IPS DF 19.7 (cell line): Measurements from ENCODE around the gene TGFB1I1.
"Not testable (repeated sequence)": the region's sequence is repeated elsewhere in the genome, so short reads cannot be mapped to it uniquely, and the experiment has no call there.

Experiments
- DNase-seq: peaks from one replicate; pipeline ENCODE4 v3.0.0-alpha.2; 2013; ENCODE audit warnings: low read depth, low spot score

The TGFB1I1 gene

GRCh38 chr16:31513884-31514283 is 41.9 kb downstream of the TGFB1I1 start:
- no peak for DNase-seq

GRCh38 chr16:31517800-31518402 is 45.9 kb downstream of the TGFB1I1 start:
- no peak for DNase-seq

GRCh38 chr16:31519759-31520431 is 47.9 kb downstream of the TGFB1I1 start:
- no peak for DNase-seq

GRCh38 chr16:31521368-31521767 is 49.4 kb downstream of the TGFB1I1 start:
- DNase-seq = no peak

GRCh38 chr16:31522071-31522470 is 50.1 kb downstream of the TGFB1I1 start:
- no peak for DNase-seq

GRCh38 chr16:31523768-31524167 is 51.8 kb downstream of the TGFB1I1 start:
- not testable (repeated sequence) for DNase-seq

GRCh38 chr16:31525113-31525512 is 53.2 kb downstream of the TGFB1I1 start:
- DNase-seq = no peak
